Measurements from ENCODE around the gene SPECC1L.

The SPECC1L gene

DNA sequence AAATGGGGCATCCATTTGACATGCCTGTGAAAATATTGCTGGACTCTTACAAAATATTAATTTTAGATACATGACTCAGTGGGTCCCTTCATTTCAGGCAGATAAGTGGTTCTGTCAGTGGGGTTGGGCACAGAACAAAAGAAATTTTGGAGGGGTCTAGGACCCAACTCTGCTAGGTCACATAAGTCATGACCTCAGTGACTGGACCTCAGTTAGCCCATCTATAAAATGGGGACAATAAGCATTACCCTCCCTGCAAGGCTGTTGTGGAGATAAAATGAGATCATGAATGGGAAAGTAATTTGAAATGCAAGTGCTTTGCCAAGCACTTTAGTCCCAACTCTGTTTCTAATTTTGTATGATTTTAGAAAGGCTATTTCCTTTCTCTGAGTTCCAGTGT is 180.5 kb downstream of the SPECC1L start:
- DNase-seq (ENCODE audit: low read depth in 1 of 2, low spot score in 1 of 2): no peak
- Histone ChIP-seq H3K4me3 (replicated peaks; ENCODE audit: insufficient read depth, low read length) (no peak overlapping the region), H3K27ac (replicated peaks) (no peak overlapping the region), H3K27me3 (ENCODE audit: insufficient read depth, poor library complexity, severe bottlenecking) (no peaks in the 10 kb centered on the region)
- TF ChIP-seq, protein P1, sequence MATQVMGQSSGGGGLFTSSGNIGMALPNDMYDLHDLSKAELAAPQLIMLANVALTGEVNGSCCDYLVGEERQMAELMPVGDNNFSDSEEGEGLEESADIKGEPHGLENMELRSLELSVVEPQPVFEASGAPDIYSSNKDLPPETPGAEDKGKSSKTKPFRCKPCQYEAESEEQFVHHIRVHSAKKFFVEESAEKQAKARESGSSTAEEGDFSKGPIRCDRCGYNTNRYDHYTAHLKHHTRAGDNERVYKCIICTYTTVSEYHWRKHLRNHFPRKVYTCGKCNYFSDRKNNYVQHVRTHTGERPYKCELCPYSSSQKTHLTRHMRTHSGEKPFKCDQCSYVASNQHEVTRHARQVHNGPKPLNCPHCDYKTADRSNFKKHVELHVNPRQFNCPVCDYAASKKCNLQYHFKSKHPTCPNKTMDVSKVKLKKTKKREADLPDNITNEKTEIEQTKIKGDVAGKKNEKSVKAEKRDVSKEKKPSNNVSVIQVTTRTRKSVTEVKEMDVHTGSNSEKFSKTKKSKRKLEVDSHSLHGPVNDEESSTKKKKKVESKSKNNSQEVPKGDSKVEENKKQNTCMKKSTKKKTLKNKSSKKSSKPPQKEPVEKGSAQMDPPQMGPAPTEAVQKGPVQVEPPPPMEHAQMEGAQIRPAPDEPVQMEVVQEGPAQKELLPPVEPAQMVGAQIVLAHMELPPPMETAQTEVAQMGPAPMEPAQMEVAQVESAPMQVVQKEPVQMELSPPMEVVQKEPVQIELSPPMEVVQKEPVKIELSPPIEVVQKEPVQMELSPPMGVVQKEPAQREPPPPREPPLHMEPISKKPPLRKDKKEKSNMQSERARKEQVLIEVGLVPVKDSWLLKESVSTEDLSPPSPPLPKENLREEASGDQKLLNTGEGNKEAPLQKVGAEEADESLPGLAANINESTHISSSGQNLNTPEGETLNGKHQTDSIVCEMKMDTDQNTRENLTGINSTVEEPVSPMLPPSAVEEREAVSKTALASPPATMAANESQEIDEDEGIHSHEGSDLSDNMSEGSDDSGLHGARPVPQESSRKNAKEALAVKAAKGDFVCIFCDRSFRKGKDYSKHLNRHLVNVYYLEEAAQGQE (IDR thresholded peaks at IDR 0.05; ENCODE audit: insufficient replicate concordance, low read depth): no peak
- TF ChIP-seq GABPA (IDR thresholded peaks at IDR 0.05; ENCODE audit: low read depth) (no peak), SPI1 (IDR thresholded peaks at IDR 0.05; ENCODE audit: borderline replicate concordance, low read depth) (no peak), POLR2AphosphoS5 (IDR thresholded peaks at IDR 0.05; ENCODE audit: low read depth) (no peak)
- TF ChIP-seq, protein P2, sequence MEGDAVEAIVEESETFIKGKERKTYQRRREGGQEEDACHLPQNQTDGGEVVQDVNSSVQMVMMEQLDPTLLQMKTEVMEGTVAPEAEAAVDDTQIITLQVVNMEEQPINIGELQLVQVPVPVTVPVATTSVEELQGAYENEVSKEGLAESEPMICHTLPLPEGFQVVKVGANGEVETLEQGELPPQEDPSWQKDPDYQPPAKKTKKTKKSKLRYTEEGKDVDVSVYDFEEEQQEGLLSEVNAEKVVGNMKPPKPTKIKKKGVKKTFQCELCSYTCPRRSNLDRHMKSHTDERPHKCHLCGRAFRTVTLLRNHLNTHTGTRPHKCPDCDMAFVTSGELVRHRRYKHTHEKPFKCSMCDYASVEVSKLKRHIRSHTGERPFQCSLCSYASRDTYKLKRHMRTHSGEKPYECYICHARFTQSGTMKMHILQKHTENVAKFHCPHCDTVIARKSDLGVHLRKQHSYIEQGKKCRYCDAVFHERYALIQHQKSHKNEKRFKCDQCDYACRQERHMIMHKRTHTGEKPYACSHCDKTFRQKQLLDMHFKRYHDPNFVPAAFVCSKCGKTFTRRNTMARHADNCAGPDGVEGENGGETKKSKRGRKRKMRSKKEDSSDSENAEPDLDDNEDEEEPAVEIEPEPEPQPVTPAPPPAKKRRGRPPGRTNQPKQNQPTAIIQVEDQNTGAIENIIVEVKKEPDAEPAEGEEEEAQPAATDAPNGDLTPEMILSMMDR (IDR thresholded peaks at IDR 0.05; ENCODE audit: insufficient read depth, low read length): no peak

DNA sequence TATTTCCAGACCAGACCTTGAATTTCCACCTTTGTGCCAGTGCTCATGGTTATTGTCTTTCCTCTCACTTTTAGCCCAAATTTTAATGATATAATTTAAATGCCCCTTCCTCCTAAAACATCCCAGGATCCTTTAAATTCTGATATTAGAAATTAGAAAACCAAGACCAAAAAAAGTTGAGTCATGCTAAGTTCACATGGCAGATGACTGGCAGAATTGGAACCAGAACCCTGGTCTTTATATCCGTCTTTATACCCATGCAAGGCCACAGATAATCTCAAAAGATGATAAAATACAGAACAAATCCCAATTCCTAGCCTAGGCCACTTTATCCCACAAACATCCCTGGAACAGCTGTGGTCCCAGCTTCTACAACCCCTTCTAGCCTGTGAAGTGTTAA is 183.2 kb downstream of the SPECC1L start:
- Histone ChIP-seq H3K27ac (replicated peaks) (no peak overlapping the region), H3K4me3 (replicated peaks; ENCODE audit: insufficient read depth, low read length) (no peak overlapping the region), H3K27me3 (ENCODE audit: insufficient read depth, poor library complexity, severe bottlenecking) (no peaks in the 10 kb centered on the region)
- TF ChIP-seq POLR2AphosphoS5 (IDR thresholded peaks at IDR 0.05; ENCODE audit: low read depth) (no peak), SPI1 (IDR thresholded peaks at IDR 0.05; ENCODE audit: borderline replicate concordance, low read depth) (no peak), GABPA (IDR thresholded peaks at IDR 0.05; ENCODE audit: low read depth) (no peak)
- TF ChIP-seq, protein P1 (IDR thresholded peaks at IDR 0.05; ENCODE audit: insufficient replicate concordance, low read depth): no peak
- TF ChIP-seq, protein P2 (IDR thresholded peaks at IDR 0.05; ENCODE audit: insufficient read depth, low read length): no peak
- DNase-seq (ENCODE audit: low read depth in 1 of 2, low spot score in 1 of 2): no peak

DNA sequence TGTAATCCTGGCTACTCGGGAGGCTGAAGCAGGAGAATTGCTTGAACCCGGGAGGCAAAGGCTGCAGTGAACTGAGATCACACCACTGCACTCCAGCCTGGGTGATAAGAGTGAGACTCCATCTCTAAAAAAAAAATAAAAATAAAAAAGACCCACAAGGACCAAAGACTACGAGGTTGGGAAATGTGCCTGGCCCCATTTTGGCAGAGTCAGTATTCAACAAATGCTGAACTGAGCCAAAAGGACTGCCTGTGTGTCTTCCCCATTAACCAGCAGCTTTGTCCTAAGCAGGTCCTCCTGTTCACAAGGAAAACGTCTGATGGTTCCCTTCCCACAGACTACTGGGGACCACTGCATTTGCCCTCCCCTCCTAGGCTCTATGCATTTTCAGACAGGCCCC is 184.4 kb downstream of the SPECC1L start:
- H3K27ac ChIP-seq (replicated peaks): no peak overlapping the region
- TF ChIP-seq POLR2AphosphoS5 (IDR thresholded peaks at IDR 0.05; ENCODE audit: low read depth): no peak
- no peak for TF ChIP-seq GABPA (IDR thresholded peaks at IDR 0.05; ENCODE audit: low read depth)
- TF ChIP-seq SPI1 (IDR thresholded peaks at IDR 0.05; ENCODE audit: borderline replicate concordance, low read depth): no peak
- TF ChIP-seq, protein P2 (IDR thresholded peaks at IDR 0.05; ENCODE audit: insufficient read depth, low read length): no peak
- TF ChIP-seq, protein P1 (IDR thresholded peaks at IDR 0.05; ENCODE audit: insufficient replicate concordance, low read depth): no peak
- no peak overlapping the region for H3K4me3 ChIP-seq (replicated peaks; ENCODE audit: insufficient read depth, low read length)
- no peak for DNase-seq (ENCODE audit: low read depth in 1 of 2, low spot score in 1 of 2)
- no peaks in the 10 kb centered on the region for H3K27me3 ChIP-seq (ENCODE audit: insufficient read depth, poor library complexity, severe bottlenecking)
